Astrocyte (in vitro differentiated cells and primary cell): ENCODE measurements around the gene BACH2. TPM values are rescaled to one million over a fixed set of nuclear protein-coding genes. Genes with fewer than 3 reads are reported as not detected.

ENCODE experiments used
- DNase-seq: peaks from one replicate; pipeline ENCODE4 v3.0.0-alpha.2; 2010; ENCODE audit warnings: low read depth
- FAIRE-seq: peaks from 2 replicates; lab custom pipeline; 2011; peaks lifted over from hg19 to GRCh38; lab: Jason Lieb, UNC
- H2AFZ ChIP-seq: 2 replicates; pipeline ENCODE4 v1.6.0; 2012; ENCODE audit warnings: low read depth, low read length, inconsistent platforms
- H3K27ac ChIP-seq: 2 replicates; pipeline ENCODE4 v1.5.1; 2011; ENCODE audit warnings: low read depth, low read length, inconsistent platforms
- H3K27me3 ChIP-seq: 2 replicates; pipeline ENCODE4 v1.6.0; 2011; ENCODE audit warnings: low read length, inconsistent platforms; ENCODE audit not compliant: insufficient read depth
- H3K36me3 ChIP-seq: 2 replicates; pipeline ENCODE4 v1.5.1; 2011; ENCODE audit warnings: low read length, inconsistent platforms; ENCODE audit not compliant: insufficient read depth
- H3K4me1 ChIP-seq: 2 replicates; pipeline ENCODE4 v1.5.1; 2011; ENCODE audit warnings: low read length, inconsistent platforms; ENCODE audit not compliant: insufficient read depth
- H3K4me2 ChIP-seq: 2 replicates; pipeline ENCODE4 v1.6.0; 2012; ENCODE audit warnings: low read length, inconsistent platforms
- H3K4me3 ChIP-seq: 2 replicates; pipeline ENCODE4 v1.5.1; 2011; ENCODE audit warnings: low read depth, mild to moderate bottlenecking, low read length, inconsistent platforms; ENCODE audit not compliant: insufficient read depth
- H3K79me2 ChIP-seq: 2 replicates; pipeline ENCODE4 v1.6.0; 2012; ENCODE audit warnings: mild to moderate bottlenecking, low read length, inconsistent platforms; ENCODE audit not compliant: insufficient read depth
- H3K9ac ChIP-seq: 2 replicates; pipeline ENCODE4 v1.6.0; 2012; ENCODE audit warnings: mild to moderate bottlenecking, low read length, inconsistent platforms
- H3K9me3 ChIP-seq: 2 replicates; pipeline ENCODE4 v1.5.1; 2012; ENCODE audit warnings: low read depth, mild to moderate bottlenecking, low read length, inconsistent platforms; ENCODE audit not compliant: insufficient read depth
- H4K20me1 ChIP-seq: 2 replicates; pipeline ENCODE4 v1.6.0; 2012; ENCODE audit warnings: low read length, inconsistent platforms; ENCODE audit not compliant: insufficient read depth
- H3K27ac Mint-ChIP-seq: one replicate; pipeline ENCODE4 v1.8.0; 2021; ENCODE audit warnings: mild to moderate bottlenecking, mixed read lengths; ENCODE audit not compliant: unreplicated experiment
- H3K27me3 Mint-ChIP-seq: one replicate; pipeline ENCODE4 v1.8.0; 2021; ENCODE audit warnings: low read depth, mixed read lengths; ENCODE audit not compliant: unreplicated experiment
- H3K36me3 Mint-ChIP-seq: one replicate; pipeline ENCODE4 v1.8.0; 2021; ENCODE audit warnings: low read depth, mixed read lengths; ENCODE audit not compliant: unreplicated experiment
- H3K4me1 Mint-ChIP-seq: one replicate; pipeline ENCODE4 v1.8.0; 2021; ENCODE audit warnings: low read depth, mixed read lengths; ENCODE audit not compliant: unreplicated experiment
- H3K4me3 Mint-ChIP-seq: one replicate; pipeline ENCODE4 v1.8.0; 2021; ENCODE audit warnings: mild to moderate bottlenecking, moderate library complexity, mixed read lengths; ENCODE audit not compliant: unreplicated experiment
- H3K9me3 Mint-ChIP-seq: one replicate; pipeline ENCODE4 v1.8.0; 2021; ENCODE audit warnings: mild to moderate bottlenecking, mixed read lengths; ENCODE audit not compliant: unreplicated experiment
- EZH2 ChIP-seq: IDR thresholded peaks from 2 replicates; pipeline ENCODE4 v1.6.1; 2012; ENCODE audit warnings: mild to moderate bottlenecking, low read length, inconsistent platforms; ENCODE audit not compliant: insufficient read depth
- total RNA-seq: library from RNA; stranded (reverse); gene quantifications from 2 replicates; pipeline ENCODE4 v1.2.1, GENCODE V29; 2021
- TF ChIP-seq, protein P1 (sequence below): IDR thresholded peaks from 2 replicates; pipeline ENCODE4 v1.5.1; 2011; ENCODE audit warnings: low read depth, mild to moderate bottlenecking, inconsistent platforms, low read length, moderate library complexity; ENCODE audit not compliant: insufficient read depth

BACH2 gene
- total RNA-seq, 1 donor from 2014 or later: 17.5 TPM

DNA sequence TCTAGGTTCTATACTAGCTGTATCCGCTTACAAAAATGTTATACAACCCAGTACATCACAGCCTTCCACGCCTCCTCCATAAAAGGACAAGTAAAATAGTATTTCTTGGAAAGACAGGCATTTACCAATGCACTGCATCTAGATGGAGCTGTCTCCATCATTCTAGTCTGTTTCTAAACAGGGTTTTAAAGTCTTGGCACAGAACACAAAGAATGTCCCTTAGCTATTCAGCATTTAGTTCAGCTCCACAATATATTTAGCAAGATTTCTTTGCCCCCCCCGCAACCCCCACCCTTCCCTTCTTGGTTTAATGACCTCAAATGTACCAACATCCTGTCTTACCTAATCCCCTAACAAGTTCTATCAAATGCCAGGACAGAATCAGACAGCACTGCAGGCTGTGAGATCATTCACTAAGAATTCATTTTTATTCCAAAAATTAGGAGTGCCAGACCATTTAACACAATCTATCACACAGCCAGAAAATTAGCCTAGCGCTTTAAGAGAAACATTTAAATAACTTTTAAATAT, 198.6 kb downstream of the BACH2 start:
- Mint-ChIP-seq H3K4me3 (no peak overlapping the region), H3K9me3 (peaks cover 4% of the 10 kb centered on the region), H3K27me3 (no peaks in the 10 kb centered on the region), H3K4me1 (peaks cover 26% of the 10 kb centered on the region), H3K36me3 (no peaks in the 10 kb centered on the region), H3K27ac (peak overlapping the region; percentile 93)
- Histone ChIP-seq H3K79me2 (no peaks in the 10 kb centered on the region), H2AFZ (no peak overlapping the region), H3K9ac (peak overlapping the region; percentile 76), H3K4me2 (peak overlapping the region; percentile 51), H3K27me3 (no peaks in the 10 kb centered on the region), H4K20me1 (no peaks in the 10 kb centered on the region), H3K9me3 (no peaks in the 10 kb centered on the region), H3K36me3 (no peaks in the 10 kb centered on the region), H3K27ac (peak overlapping the region; percentile 85), H3K4me1 (peaks cover 22% of the 10 kb centered on the region), H3K4me3 (peak overlapping the region; percentile 12)
- no peak for TF ChIP-seq EZH2
- TF ChIP-seq, protein P1, sequence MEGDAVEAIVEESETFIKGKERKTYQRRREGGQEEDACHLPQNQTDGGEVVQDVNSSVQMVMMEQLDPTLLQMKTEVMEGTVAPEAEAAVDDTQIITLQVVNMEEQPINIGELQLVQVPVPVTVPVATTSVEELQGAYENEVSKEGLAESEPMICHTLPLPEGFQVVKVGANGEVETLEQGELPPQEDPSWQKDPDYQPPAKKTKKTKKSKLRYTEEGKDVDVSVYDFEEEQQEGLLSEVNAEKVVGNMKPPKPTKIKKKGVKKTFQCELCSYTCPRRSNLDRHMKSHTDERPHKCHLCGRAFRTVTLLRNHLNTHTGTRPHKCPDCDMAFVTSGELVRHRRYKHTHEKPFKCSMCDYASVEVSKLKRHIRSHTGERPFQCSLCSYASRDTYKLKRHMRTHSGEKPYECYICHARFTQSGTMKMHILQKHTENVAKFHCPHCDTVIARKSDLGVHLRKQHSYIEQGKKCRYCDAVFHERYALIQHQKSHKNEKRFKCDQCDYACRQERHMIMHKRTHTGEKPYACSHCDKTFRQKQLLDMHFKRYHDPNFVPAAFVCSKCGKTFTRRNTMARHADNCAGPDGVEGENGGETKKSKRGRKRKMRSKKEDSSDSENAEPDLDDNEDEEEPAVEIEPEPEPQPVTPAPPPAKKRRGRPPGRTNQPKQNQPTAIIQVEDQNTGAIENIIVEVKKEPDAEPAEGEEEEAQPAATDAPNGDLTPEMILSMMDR: peak; percentile 44
- FAIRE-seq: peak; percentile 75
- peak; percentile 99 for DNase-seq

DNA sequence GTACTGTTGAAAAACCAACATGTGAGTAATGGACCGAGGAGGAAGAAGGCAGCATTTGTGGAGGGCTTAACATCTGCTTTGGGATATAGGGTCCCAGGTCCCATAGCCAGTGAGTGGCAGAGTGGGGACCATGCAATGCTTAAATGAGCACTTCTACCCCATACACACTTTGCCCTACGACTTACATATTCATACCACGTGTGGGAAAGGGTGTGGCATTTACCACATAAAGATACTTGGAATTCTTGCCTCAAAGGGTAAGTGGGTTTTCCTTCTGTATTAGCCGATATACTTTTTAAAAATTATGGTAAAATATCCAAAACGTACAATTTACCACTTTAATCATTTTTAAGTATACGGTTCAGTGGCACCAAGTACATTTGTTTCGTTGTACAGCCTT, 199.3 kb downstream of the BACH2 start:
- peak; percentile 55 for DNase-seq
- H3K4me2 ChIP-seq: peak overlapping the region; percentile 51
- peaks cover 22% of the 10 kb centered on the region for H3K4me1 ChIP-seq
- TF ChIP-seq EZH2: no peak
- TF ChIP-seq, protein P1: no peak
- H3K9me3 ChIP-seq: no peaks in the 10 kb centered on the region
- Mint-ChIP-seq H3K27ac (peak overlapping the region; percentile 84), H3K36me3 (no peaks in the 10 kb centered on the region), H3K27me3 (no peaks in the 10 kb centered on the region), H3K4me1 (peaks cover 26% of the 10 kb centered on the region), H3K9me3 (peaks cover 4% of the 10 kb centered on the region), H3K4me3 (no peak overlapping the region)
- FAIRE-seq: no peak
- H3K27me3 ChIP-seq: no peaks in the 10 kb centered on the region
- H3K27ac ChIP-seq: peak overlapping the region; percentile 81
- H4K20me1 ChIP-seq: no peaks in the 10 kb centered on the region
- H3K4me3 ChIP-seq: peak overlapping the region; percentile 12
- H2AFZ ChIP-seq: no peak overlapping the region
- H3K36me3 ChIP-seq: no peaks in the 10 kb centered on the region
- no peaks in the 10 kb centered on the region for H3K79me2 ChIP-seq
- peak overlapping the region; percentile 76 for H3K9ac ChIP-seq

DNA sequence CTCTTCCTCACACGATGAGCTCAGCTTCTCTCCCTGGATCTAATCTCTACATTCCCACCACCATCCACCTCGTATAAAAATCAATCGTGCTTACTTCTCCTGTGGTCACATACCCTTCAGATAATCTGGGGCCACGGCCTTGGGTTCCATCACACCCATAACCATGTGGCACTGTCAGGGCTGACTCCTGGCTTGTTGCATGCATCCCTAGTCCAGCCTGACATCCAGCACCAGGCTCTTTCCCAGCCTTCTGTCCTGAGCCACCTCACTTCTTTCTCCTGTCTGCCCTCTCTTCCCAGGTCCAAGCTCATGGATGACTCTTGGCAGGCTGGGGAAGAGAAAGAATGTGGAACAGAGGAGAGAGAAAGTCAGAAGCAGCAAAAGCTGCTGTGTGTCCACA, 199.8 kb downstream of the BACH2 start:
- no peaks in the 10 kb centered on the region for H4K20me1 ChIP-seq
- DNase-seq (no peak), FAIRE-seq (no peak)
- H3K79me2 ChIP-seq: no peaks in the 10 kb centered on the region
- H3K4me3 Mint-ChIP-seq: no peak overlapping the region
- peaks cover 4% of the 10 kb centered on the region for H3K9me3 Mint-ChIP-seq
- H3K9ac ChIP-seq: no peak overlapping the region
- no peaks in the 10 kb centered on the region for H3K9me3 ChIP-seq
- H2AFZ ChIP-seq: no peak overlapping the region
- no peaks in the 10 kb centered on the region for H3K36me3 ChIP-seq
- peaks cover 22% of the 10 kb centered on the region for H3K4me1 ChIP-seq
- peak overlapping the region; percentile 81 for H3K27ac ChIP-seq
- H3K4me3 ChIP-seq: no peak overlapping the region
- TF ChIP-seq, protein P1: no peak
- TF ChIP-seq EZH2: no peak
- no peaks in the 10 kb centered on the region for H3K27me3 Mint-ChIP-seq
- peak overlapping the region; percentile 70 for H3K27ac Mint-ChIP-seq
- H3K27me3 ChIP-seq: no peaks in the 10 kb centered on the region
- no peaks in the 10 kb centered on the region for H3K36me3 Mint-ChIP-seq
- H3K4me2 ChIP-seq: no peak overlapping the region
- peaks cover 26% of the 10 kb centered on the region for H3K4me1 Mint-ChIP-seq
